A549 (cell line): ENCODE measurements around the gene STARD4. TPM values are rescaled to one million over a fixed set of nuclear protein-coding genes. Genes with fewer than 3 reads are reported as not detected.

Source experiments
- CBX2 ChIP-seq: fragments of 200-600 bp; sonication (generic); IDR thresholded peaks from 2 replicates; pipeline ENCODE4 v1.6.1; 2016; ENCODE audit warnings: low read depth, mild to moderate bottlenecking, borderline replicate concordance
- CBX8 ChIP-seq: fragments of 200-600 bp; sonication (generic); IDR thresholded peaks from 2 replicates; pipeline ENCODE4 v1.6.1; 2016
- CHD2 ChIP-seq: fragments of 150-350 bp; IDR thresholded peaks from 2 replicates; pipeline ENCODE4 v1.6.1; 2014; ENCODE audit warnings: low read length; ENCODE audit not compliant: partially characterized antibody
- EHMT2 ChIP-seq: fragments of 200-600 bp; sonication (generic); IDR thresholded peaks from 2 replicates; pipeline ENCODE4 v1.6.1; 2016; ENCODE audit warnings: antibody characterized with exemption, low read depth, mild to moderate bottlenecking, moderate library complexity
- FOXS1 ChIP-seq: fragments of 250-450 bp; sonication (Bioruptor Pico); IDR thresholded peaks from 2 replicates; pipeline ENCODE4 v1.5.0; 2020; ENCODE audit warnings: mild to moderate bottlenecking, moderate library complexity
- HDAC2 ChIP-seq: fragments of 200-600 bp; sonication (generic); IDR thresholded peaks from 2 replicates; pipeline ENCODE4 v1.6.1; 2016
- HEYL ChIP-seq: fragments of 250-450 bp; sonication (Bioruptor Pico); IDR thresholded peaks from 2 replicates; pipeline ENCODE4 v1.8.0; 2021; ENCODE audit warnings: mild to moderate bottlenecking, moderate library complexity
- HOXA7 ChIP-seq: fragments of 250-450 bp; sonication (Bioruptor Pico); IDR thresholded peaks from 2 replicates; pipeline ENCODE4 v1.5.0; 2020; ENCODE audit warnings: mild to moderate bottlenecking, moderate library complexity
- MAFK ChIP-seq: fragments of 450-650 bp; IDR thresholded peaks from 2 replicates; pipeline ENCODE4 v1.6.1; 2014; ENCODE audit not compliant: partially characterized antibody
- MAZ ChIP-seq: fragments of 150-350 bp; IDR thresholded peaks from 2 replicates; pipeline ENCODE4 v1.6.1; 2014; ENCODE audit warnings: antibody characterized with exemption, low read depth, low read length, borderline replicate concordance
- NR3C1 ChIP-seq: fragments of >200 bp; sonication (Bioruptor Twin); formaldehyde crosslinking; IDR thresholded peaks from 3 replicates; pipeline ENCODE4 v1.6.1; 2017
- PHF8 ChIP-seq: fragments of 200-600 bp; sonication (generic); IDR thresholded peaks from 2 replicates; pipeline ENCODE4 v1.6.1; 2016; ENCODE audit warnings: low read depth, mild to moderate bottlenecking, antibody characterized with exemption, moderate library complexity, borderline replicate concordance
- RNF2 ChIP-seq: fragments of 200-600 bp; sonication (generic); IDR thresholded peaks from 2 replicates; pipeline ENCODE4 v1.6.1; 2016; ENCODE audit warnings: low read depth, mild to moderate bottlenecking, antibody characterized with exemption, moderate library complexity, borderline replicate concordance
- SMC3 ChIP-seq: fragments of >200 bp; sonication (Bioruptor Twin); formaldehyde crosslinking; IDR thresholded peaks from 3 replicates; pipeline ENCODE4 v1.6.1; 2018; ENCODE audit warnings: inconsistent platforms
- TFCP2L1 ChIP-seq: fragments of 250-450 bp; sonication (Bioruptor Pico); IDR thresholded peaks from 2 replicates; pipeline ENCODE4 v1.5.0; 2021; ENCODE audit warnings: mild to moderate bottlenecking
- ZFP36 ChIP-seq: fragments of 450-650 bp; IDR thresholded peaks from 2 replicates; pipeline ENCODE4 v1.6.1; 2014; ENCODE audit warnings: borderline replicate concordance; ENCODE audit not compliant: partially characterized antibody
- ZNF302 ChIP-seq: fragments of 250-450 bp; sonication (Bioruptor Pico); IDR thresholded peaks from 2 replicates; pipeline ENCODE4 v1.9.0; 2021; ENCODE audit warnings: inconsistent platforms, mild to moderate bottlenecking, moderate library complexity
- polyA plus RNA-seq, 4 experiments: library from polyadenylated mRNA; depleted of rRNA in 3 of 4; stranded (reverse); fragments of >200 nt; fragmentation: RNase III in 1 of 4; extraction: RNeasy Plus Mini Kit Qiagen cat#74134 plus additional on column Dnase treatment in 1 of 4; gene quantifications; 2 replicates in 3 of 4; 3 replicates in 1 of 4; pipeline ENCODE4 v1.2.3, GENCODE V29; 2011 to 2017
- TF ChIP-seq, protein P1 (sequence below): fragments of 250-450 bp; sonication (Bioruptor Pico); IDR thresholded peaks from 2 replicates; pipeline ENCODE4 v1.5.0; 2021; ENCODE audit warnings: mild to moderate bottlenecking, moderate library complexity, borderline replicate concordance
- TF ChIP-seq, protein P2 (sequence below): fragments of >200 bp; sonication (Bioruptor Twin); formaldehyde crosslinking; IDR thresholded peaks from 3 replicates; pipeline ENCODE4 v1.6.1; 2016
- TF ChIP-seq, protein P3 (sequence below): IDR thresholded peaks from 2 replicates; pipeline ENCODE4 v1.6.1; 2012
- TF ChIP-seq, protein P4 (sequence below): IDR thresholded peaks from 2 replicates; pipeline ENCODE4 v1.6.1; 2012
- TF ChIP-seq, protein P5 (sequence below): fragments of 200-600 bp; sonication (generic); IDR thresholded peaks from 2 replicates; pipeline ENCODE4 v1.6.1; 2016; ENCODE audit warnings: antibody characterized with exemption, mild to moderate bottlenecking, moderate library complexity

Gene STARD4
- polyA plus RNA-seq, 2 of the 4 experiments (the other 2 are of a cell fraction): 14.0 to 15.9 TPM

DNA sequence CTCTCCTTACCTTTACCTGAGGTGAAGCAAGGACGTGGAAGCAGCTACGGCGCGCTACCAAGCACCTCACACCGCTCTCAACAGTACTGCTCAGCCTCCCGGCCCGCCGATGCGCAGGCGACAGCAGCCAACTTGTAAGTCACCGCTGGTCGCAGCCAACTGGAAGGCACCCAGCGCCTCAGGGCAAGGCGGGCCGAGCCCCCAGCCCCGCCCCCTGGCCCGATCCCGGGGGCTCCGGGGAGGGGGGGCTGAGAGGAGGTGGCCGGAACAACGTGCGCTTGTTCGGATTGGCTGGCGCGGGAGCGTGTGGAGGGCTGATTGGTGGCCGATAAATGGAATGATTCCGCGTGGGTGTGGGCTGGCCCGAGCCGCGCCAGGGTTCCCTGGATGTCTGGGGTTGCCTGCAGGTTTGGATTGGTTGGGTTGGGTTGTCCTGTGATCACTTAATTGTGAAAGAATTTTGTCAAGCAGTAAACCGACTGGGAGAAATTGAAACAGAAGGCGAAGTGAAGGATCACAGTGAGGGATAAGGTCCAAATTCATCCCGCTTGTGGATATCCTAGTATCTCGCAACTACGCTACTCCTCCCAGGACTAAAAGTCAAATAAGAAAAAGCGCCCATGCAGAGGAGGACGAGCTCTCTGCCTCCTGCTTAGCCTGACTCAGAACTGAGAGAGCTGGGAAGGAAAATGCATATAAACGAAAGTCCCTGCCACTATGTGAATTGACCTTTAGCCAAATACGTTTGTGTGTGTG is at the start of gene STARD4 (continued):
- TF ChIP-seq, protein P1, sequence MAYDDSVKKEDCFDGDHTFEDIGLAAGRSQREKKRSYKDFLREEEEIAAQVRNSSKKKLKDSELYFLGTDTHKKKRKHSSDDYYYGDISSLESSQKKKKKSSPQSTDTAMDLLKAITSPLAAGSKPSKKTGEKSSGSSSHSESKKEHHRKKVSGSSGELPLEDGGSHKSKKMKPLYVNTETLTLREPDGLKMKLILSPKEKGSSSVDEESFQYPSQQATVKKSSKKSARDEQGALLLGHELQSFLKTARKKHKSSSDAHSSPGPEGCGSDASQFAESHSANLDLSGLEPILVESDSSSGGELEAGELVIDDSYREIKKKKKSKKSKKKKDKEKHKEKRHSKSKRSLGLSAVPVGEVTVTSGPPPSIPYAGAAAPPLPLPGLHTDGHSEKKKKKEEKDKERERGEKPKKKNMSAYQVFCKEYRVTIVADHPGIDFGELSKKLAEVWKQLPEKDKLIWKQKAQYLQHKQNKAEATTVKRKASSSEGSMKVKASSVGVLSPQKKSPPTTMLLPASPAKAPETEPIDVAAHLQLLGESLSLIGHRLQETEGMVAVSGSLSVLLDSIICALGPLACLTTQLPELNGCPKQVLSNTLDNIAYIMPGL (CRISPR knock-in tag): no peak
- no peak for TF ChIP-seq FOXS1
- no peak; the same call in 1 of the 2 replicates for TF ChIP-seq PHF8
- TF ChIP-seq, protein P2, sequence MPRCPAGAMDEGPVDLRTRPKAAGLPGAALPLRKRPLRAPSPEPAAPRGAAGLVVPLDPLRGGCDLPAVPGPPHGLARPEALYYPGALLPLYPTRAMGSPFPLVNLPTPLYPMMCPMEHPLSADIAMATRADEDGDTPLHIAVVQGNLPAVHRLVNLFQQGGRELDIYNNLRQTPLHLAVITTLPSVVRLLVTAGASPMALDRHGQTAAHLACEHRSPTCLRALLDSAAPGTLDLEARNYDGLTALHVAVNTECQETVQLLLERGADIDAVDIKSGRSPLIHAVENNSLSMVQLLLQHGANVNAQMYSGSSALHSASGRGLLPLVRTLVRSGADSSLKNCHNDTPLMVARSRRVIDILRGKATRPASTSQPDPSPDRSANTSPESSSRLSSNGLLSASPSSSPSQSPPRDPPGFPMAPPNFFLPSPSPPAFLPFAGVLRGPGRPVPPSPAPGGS: no peak
- TF ChIP-seq, protein P3, sequence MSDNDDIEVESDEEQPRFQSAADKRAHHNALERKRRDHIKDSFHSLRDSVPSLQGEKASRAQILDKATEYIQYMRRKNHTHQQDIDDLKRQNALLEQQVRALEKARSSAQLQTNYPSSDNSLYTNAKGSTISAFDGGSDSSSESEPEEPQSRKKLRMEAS: peak; percentile 32
- TF ChIP-seq, protein P4, sequence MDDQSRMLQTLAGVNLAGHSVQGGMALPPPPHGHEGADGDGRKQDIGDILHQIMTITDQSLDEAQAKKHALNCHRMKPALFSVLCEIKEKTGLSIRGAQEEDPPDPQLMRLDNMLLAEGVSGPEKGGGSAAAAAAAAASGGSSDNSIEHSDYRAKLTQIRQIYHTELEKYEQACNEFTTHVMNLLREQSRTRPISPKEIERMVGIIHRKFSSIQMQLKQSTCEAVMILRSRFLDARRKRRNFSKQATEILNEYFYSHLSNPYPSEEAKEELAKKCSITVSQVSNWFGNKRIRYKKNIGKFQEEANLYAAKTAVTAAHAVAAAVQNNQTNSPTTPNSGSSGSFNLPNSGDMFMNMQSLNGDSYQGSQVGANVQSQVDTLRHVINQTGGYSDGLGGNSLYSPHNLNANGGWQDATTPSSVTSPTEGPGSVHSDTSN: no peak
- TF ChIP-seq ZNF302: no peak
- TF ChIP-seq CBX2: no peak
- TF ChIP-seq HEYL (CRISPR knock-in tag): no peak
- TF ChIP-seq CHD2: no peak
- TF ChIP-seq TFCP2L1 (CRISPR knock-in tag): no peak
- TF ChIP-seq SMC3: no peak
- TF ChIP-seq MAFK: no peak
- no peak for TF ChIP-seq CBX8
- TF ChIP-seq ZFP36: no peak
- no peak for TF ChIP-seq NR3C1
- no peak for TF ChIP-seq RNF2
- TF ChIP-seq MAZ: peak; percentile 83; the same call in 1 of the 2 replicates
- TF ChIP-seq, protein P5, sequence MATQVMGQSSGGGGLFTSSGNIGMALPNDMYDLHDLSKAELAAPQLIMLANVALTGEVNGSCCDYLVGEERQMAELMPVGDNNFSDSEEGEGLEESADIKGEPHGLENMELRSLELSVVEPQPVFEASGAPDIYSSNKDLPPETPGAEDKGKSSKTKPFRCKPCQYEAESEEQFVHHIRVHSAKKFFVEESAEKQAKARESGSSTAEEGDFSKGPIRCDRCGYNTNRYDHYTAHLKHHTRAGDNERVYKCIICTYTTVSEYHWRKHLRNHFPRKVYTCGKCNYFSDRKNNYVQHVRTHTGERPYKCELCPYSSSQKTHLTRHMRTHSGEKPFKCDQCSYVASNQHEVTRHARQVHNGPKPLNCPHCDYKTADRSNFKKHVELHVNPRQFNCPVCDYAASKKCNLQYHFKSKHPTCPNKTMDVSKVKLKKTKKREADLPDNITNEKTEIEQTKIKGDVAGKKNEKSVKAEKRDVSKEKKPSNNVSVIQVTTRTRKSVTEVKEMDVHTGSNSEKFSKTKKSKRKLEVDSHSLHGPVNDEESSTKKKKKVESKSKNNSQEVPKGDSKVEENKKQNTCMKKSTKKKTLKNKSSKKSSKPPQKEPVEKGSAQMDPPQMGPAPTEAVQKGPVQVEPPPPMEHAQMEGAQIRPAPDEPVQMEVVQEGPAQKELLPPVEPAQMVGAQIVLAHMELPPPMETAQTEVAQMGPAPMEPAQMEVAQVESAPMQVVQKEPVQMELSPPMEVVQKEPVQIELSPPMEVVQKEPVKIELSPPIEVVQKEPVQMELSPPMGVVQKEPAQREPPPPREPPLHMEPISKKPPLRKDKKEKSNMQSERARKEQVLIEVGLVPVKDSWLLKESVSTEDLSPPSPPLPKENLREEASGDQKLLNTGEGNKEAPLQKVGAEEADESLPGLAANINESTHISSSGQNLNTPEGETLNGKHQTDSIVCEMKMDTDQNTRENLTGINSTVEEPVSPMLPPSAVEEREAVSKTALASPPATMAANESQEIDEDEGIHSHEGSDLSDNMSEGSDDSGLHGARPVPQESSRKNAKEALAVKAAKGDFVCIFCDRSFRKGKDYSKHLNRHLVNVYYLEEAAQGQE: no peak
- TF ChIP-seq HDAC2: no peak
- TF ChIP-seq HOXA7 (CRISPR knock-in tag): no peak
- no peak for TF ChIP-seq EHMT2
